Neuronal stem cell (in vitro differentiated cells): ENCODE results near the gene VSIG8.

Experiments used
- DNase-seq: peaks from one replicate; pipeline ENCODE4 v3.0.0-alpha.2; 2013; ENCODE audit warnings: low spot score
- H2AFZ ChIP-seq: one replicate; pipeline ENCODE4 v1.6.1; 2013; ENCODE audit warnings: mild to moderate bottlenecking, low read length, inconsistent platforms
- H2AK5ac ChIP-seq: 2 replicates; pipeline ENCODE4 v1.6.1; 2013; ENCODE audit warnings: low read depth, mild to moderate bottlenecking, inconsistent platforms, low read length, moderate library complexity, mixed read lengths
- H2BK120ac ChIP-seq: 2 replicates; pipeline ENCODE4 v1.6.1; 2013; ENCODE audit warnings: low read depth, mild to moderate bottlenecking, inconsistent platforms, low read length, moderate library complexity, mixed read lengths
- H2BK12ac ChIP-seq: one replicate; pipeline ENCODE4 v1.6.1; 2013; ENCODE audit warnings: low read length, inconsistent platforms
- H2BK15ac ChIP-seq: 2 replicates; pipeline ENCODE4 v1.6.1; 2013; ENCODE audit warnings: mild to moderate bottlenecking, low read length, inconsistent platforms, mixed read lengths
- H2BK5ac ChIP-seq: one replicate; pipeline ENCODE4 v1.6.1; 2013; ENCODE audit warnings: inconsistent platforms, mild to moderate bottlenecking, low read length, moderate library complexity
- H3K14ac ChIP-seq: one replicate; pipeline ENCODE4 v1.6.1; 2013; ENCODE audit warnings: low read length, inconsistent platforms
- H3K18ac ChIP-seq: 2 replicates; pipeline ENCODE4 v1.6.1; 2013; ENCODE audit warnings: low read length, inconsistent platforms
- H3K23ac ChIP-seq: 2 replicates; pipeline ENCODE4 v1.6.1; 2013; ENCODE audit warnings: low read depth, mild to moderate bottlenecking, mixed read lengths, low read length, inconsistent platforms; ENCODE audit not compliant: poor library complexity
- H3K27ac ChIP-seq: replicated peaks from 3 replicates; pipeline ENCODE4 v1.5.1; 2013; ENCODE audit warnings: low read length, inconsistent platforms
- H3K27me3 ChIP-seq, 3 experiments: 2 replicates each; pipeline ENCODE4 v1.6.1; 2013; ENCODE audit warnings: low read length in 3 of 3, mild to moderate bottlenecking in 2 of 3, inconsistent platforms in 1 of 3, low read depth in 1 of 3, mixed read lengths in 1 of 3, moderate library complexity in 1 of 3; ENCODE audit not compliant: control insufficient read depth in 3 of 3, insufficient read depth in 3 of 3
- H3K36me3 ChIP-seq, 2 donors: replicated peaks in 1 of 2; 2 replicates each; pipeline ENCODE4 v1.6.1; 2013; ENCODE audit warnings: low read length in 2 of 2; ENCODE audit not compliant: control insufficient read depth in 2 of 2, insufficient read depth in 2 of 2
- H3K4ac ChIP-seq: 2 replicates; pipeline ENCODE4 v1.6.1; 2013; ENCODE audit warnings: inconsistent platforms, mild to moderate bottlenecking, low read length, moderate library complexity
- H3K4me1 ChIP-seq, 2 donors: 1 replicate in 1 of 2; 2 replicates in 1 of 2; pipeline ENCODE4 v1.6.1; 2013; ENCODE audit warnings: low read length in 2 of 2, low read depth in 1 of 2; ENCODE audit not compliant: control insufficient read depth in 2 of 2, insufficient read depth in 1 of 2
- H3K4me2 ChIP-seq: one replicate; pipeline ENCODE4 v1.6.1; 2013; ENCODE audit warnings: mild to moderate bottlenecking, low read length, inconsistent platforms; ENCODE audit not compliant: insufficient read depth, poor library complexity, severe bottlenecking
- H3K4me3 ChIP-seq, 2 donors: 2 replicates each; pipeline ENCODE4 v1.5.1; 2013; ENCODE audit warnings: low read length in 2 of 2, mild to moderate bottlenecking in 2 of 2, inconsistent platforms in 1 of 2, moderate library complexity in 1 of 2
- H3K79me1 ChIP-seq: one replicate; pipeline ENCODE4 v1.6.1; 2013; ENCODE audit warnings: low read depth, mild to moderate bottlenecking, inconsistent platforms, low read length, moderate library complexity
- H3K9ac ChIP-seq: one replicate; pipeline ENCODE4 v1.6.1; 2013; ENCODE audit warnings: mild to moderate bottlenecking, low read depth, low read length, inconsistent platforms; ENCODE audit not compliant: poor library complexity
- H3K9me3 ChIP-seq, 2 donors: replicated peaks in 1 of 2; 2 replicates each; pipeline versions ENCODE3 to v1.6.1; 2013; ENCODE audit warnings: low read length in 2 of 2, mild to moderate bottlenecking in 2 of 2, inconsistent platforms in 1 of 2, low read depth in 1 of 2, mixed read lengths in 1 of 2, moderate library complexity in 1 of 2; ENCODE audit not compliant: control insufficient read depth in 2 of 2, insufficient read depth in 1 of 2
- H4K8ac ChIP-seq: one replicate; pipeline ENCODE4 v1.6.1; 2013; ENCODE audit warnings: low read depth, mild to moderate bottlenecking, inconsistent platforms, low read length, moderate library complexity
- H4K91ac ChIP-seq: one replicate; pipeline ENCODE4 v1.6.1; 2013; ENCODE audit warnings: low read length, low read depth, mild to moderate bottlenecking, inconsistent platforms; ENCODE audit not compliant: poor library complexity
- WGBS, 2 donors: extraction: QIAGEN DNeasy Blood & Tissue Kit; methylation state at CpG; one replicate each; pipeline ENCODE4 v1.1.7; 2013; ENCODE audit warnings: missing lambda C conversion rate in 2 of 2, mixed read lengths in 1 of 2; ENCODE audit not compliant: insufficient read length in 2 of 2, insufficient replicate concordance in 1 of 2; ENCODE audit errors: extremely low coverage in 2 of 2; 5-methylcytosine and 5-hydroxymethylcytosine counted together

The VSIG8 gene

GRCh38 chr1:159873530-159874143, 11.2 kb upstream of the VSIG8 start:
- no peak overlapping the region for H4K91ac ChIP-seq
- no peak overlapping the region for H2BK120ac ChIP-seq
- no peak overlapping the region for H3K27ac ChIP-seq
- H2BK15ac ChIP-seq: no peak overlapping the region
- H3K4ac ChIP-seq: no peak overlapping the region
- DNase-seq: no peak
- H2AK5ac ChIP-seq: no peak overlapping the region
- H3K9ac ChIP-seq: no peak overlapping the region
- H3K23ac ChIP-seq: no peak overlapping the region
- no CpG with 5 or more reads among the region's 4 CpGs for WGBS, 2 donors
- H3K14ac ChIP-seq: no peak overlapping the region
- no peak overlapping the region for H3K18ac ChIP-seq
- H2BK5ac ChIP-seq: no peak overlapping the region
- H3K79me1 ChIP-seq: no peaks in the 10 kb centered on the region
- H3K4me3 ChIP-seq: no peak overlapping the region
- no peaks in the 10 kb centered on the region for H3K9me3 ChIP-seq
- H2BK12ac ChIP-seq: no peak overlapping the region
- no peak overlapping the region for H3K4me2 ChIP-seq
- peaks cover 0 to 46% (median 0%) of the 10 kb centered on the region in 3 experiments for H3K27me3 ChIP-seq
- no peak overlapping the region for H4K8ac ChIP-seq
- H3K4me1 ChIP-seq: peaks cover 0 to 2% of the 10 kb centered on the region in 2 donors
- H3K36me3 ChIP-seq: no peaks in the 10 kb centered on the region
- no peak overlapping the region for H2AFZ ChIP-seq

- DNase-seq: no peak
- no peak overlapping the region for H2BK5ac ChIP-seq
- H2AFZ ChIP-seq: no peak overlapping the region
- no peak overlapping the region for H3K4me3 ChIP-seq
- H3K14ac ChIP-seq: no peak overlapping the region
- peaks cover 0 to 48% (median 0%) of the 10 kb centered on the region in 3 experiments for H3K27me3 ChIP-seq
- H3K79me1 ChIP-seq: no peaks in the 10 kb centered on the region
- H3K9ac ChIP-seq: no peak overlapping the region
- H3K9me3 ChIP-seq: no peaks in the 10 kb centered on the region
- H4K91ac ChIP-seq: no peak overlapping the region
- no peak overlapping the region for H2BK12ac ChIP-seq
- H3K4me2 ChIP-seq: no peak overlapping the region
- H2BK120ac ChIP-seq: no peak overlapping the region
- H2BK15ac ChIP-seq: no peak overlapping the region
- H3K4ac ChIP-seq: no peak overlapping the region
- no peak overlapping the region for H2AK5ac ChIP-seq
- H3K4me1 ChIP-seq: peaks cover 0 to 2% of the 10 kb centered on the region in 2 donors
- H3K36me3 ChIP-seq: no peaks in the 10 kb centered on the region
- H4K8ac ChIP-seq: no peak overlapping the region
- H3K18ac ChIP-seq: peak overlapping the region; percentile 32
- peak overlapping the region; percentile 17 for H3K23ac ChIP-seq
- H3K27ac ChIP-seq: no peak overlapping the region
- no CpG with 5 or more reads among the region's 15 CpGs for WGBS, 2 donors
Observed at GRCh38 chr1:159872891-159873290, 10.4 kb upstream of the VSIG8 start.

- Histone ChIP-seq H2AFZ (no peak overlapping the region), H2BK5ac (no peak overlapping the region), H2BK15ac (no peak overlapping the region), H4K91ac (no peak overlapping the region), H3K23ac (no peak overlapping the region), H3K14ac (no peak overlapping the region), H3K4me3 (no peak overlapping the region), H4K8ac (no peak overlapping the region), H3K36me3 (no peaks in the 10 kb centered on the region), H3K79me1 (no peaks in the 10 kb centered on the region), H3K4me2 (no peak overlapping the region), H2BK12ac (no peak overlapping the region), H3K27ac (no peak overlapping the region), H3K27me3 (peaks cover 0 to 58% (median 0%) of the 10 kb centered on the region in 3 experiments), H3K9ac (no peak overlapping the region), H3K9me3 (no peaks in the 10 kb centered on the region), H2AK5ac (no peak overlapping the region), H3K18ac (no peak overlapping the region), H2BK120ac (no peak overlapping the region), H3K4me1 (peaks cover 0 to 3% of the 10 kb centered on the region in 2 donors), H3K4ac (no peak overlapping the region)
- DNase-seq: no peak
- no CpG with 5 or more reads among the region's 5 CpGs for WGBS, 2 donors
Observed at GRCh38 chr1:159870704-159871103, 8.2 kb upstream of the VSIG8 start.

GRCh38 chr1:159869607-159870006, 7.2 kb upstream of the VSIG8 start:
- H4K91ac ChIP-seq: no peak overlapping the region
- no peaks in the 10 kb centered on the region for H3K79me1 ChIP-seq
- no peak overlapping the region for H4K8ac ChIP-seq
- H3K14ac ChIP-seq: no peak overlapping the region
- H2BK15ac ChIP-seq: no peak overlapping the region
- H3K4me3 ChIP-seq: no peak overlapping the region
- no peak overlapping the region for H3K27ac ChIP-seq
- DNase-seq: no peak
- peaks cover 0 to 3% of the 10 kb centered on the region in 2 donors for H3K4me1 ChIP-seq
- H3K4ac ChIP-seq: no peak overlapping the region
- H2AFZ ChIP-seq: no peak overlapping the region
- WGBS, 2 donors: no CpG with 5 or more reads among the region's 1 CpG
- no peak overlapping the region for H3K18ac ChIP-seq
- no peak overlapping the region for H3K23ac ChIP-seq
- no peak overlapping the region for H2AK5ac ChIP-seq
- no peaks in the 10 kb centered on the region for H3K36me3 ChIP-seq
- no peak overlapping the region for H2BK12ac ChIP-seq
- H3K9ac ChIP-seq: no peak overlapping the region
- H3K9me3 ChIP-seq: no peaks in the 10 kb centered on the region
- H2BK5ac ChIP-seq: no peak overlapping the region
- no peak overlapping the region for H3K4me2 ChIP-seq
- H3K27me3 ChIP-seq: peaks cover 0 to 53% (median 0%) of the 10 kb centered on the region in 3 experiments
- no peak overlapping the region for H2BK120ac ChIP-seq
